AG04449 (cell line): ENCODE measurements around the gene TCIRG1.

Experiments
- CTCF ChIA-PET: fragments of 350-600 bp; formaldehyde crosslinking; extraction: SDS; loops from one replicate; lab custom pipeline; 2021; ENCODE audit warnings: antibody characterized with exemption; lab: Yijun Ruan, JAX
- POLR2A ChIA-PET: fragments of 400-600, 350-600 bp; formaldehyde crosslinking; extraction: SDS; loops from one replicate; lab custom pipeline; 2020; ENCODE audit warnings: antibody characterized with exemption, inconsistent platforms; lab: Yijun Ruan, JAX
- DNase-seq: peaks from one replicate; pipeline ENCODE4 v3.0.0-alpha.2; 2010; ENCODE audit warnings: low read depth, low spot score
- H3K4me3 ChIP-seq: 2 replicates; pipeline ENCODE4 v1.5.1; 2011; ENCODE audit warnings: low read depth, mild to moderate bottlenecking, control low read depth, low read length
- TF ChIP-seq, protein P1 (sequence below): IDR thresholded peaks from one replicate; pipeline ENCODE4 v1.5.1; 2011; ENCODE audit warnings: mild to moderate bottlenecking, moderate library complexity, low read length, control low read depth, inconsistent platforms; ENCODE audit not compliant: insufficient read depth; ENCODE audit errors: missing control alignments

The TCIRG1 gene

DNA sequence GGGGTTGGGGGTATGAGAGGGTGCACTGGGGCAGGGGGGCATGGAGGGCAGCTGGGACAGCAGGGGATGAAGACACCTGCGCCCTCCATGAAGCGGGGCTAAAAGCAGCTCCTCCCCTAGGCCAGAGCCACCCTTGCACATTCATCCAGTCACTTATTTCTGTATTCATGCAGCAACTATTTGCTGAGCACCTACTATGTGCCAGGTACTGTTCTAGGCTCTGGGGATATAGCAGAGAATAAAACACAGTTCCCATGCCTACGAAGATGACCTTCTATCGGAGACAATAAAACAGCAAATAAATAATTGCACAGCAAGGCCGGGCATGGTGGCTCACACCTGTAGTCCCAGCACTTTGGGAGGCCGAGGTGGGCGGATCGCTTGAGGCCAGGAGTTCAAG is 23.4 kb upstream of the TCIRG1 start:
- ChIA-PET CTCF (interaction anchor here (0.9 kb wide), 1 partner anchor 13 kb away, joined by 3 read pairs; no protein-coding TSS in a partner anchor), POLR2A (no interaction called here)
- DNase-seq: no peak
- no peak overlapping the region for H3K4me3 ChIP-seq
- TF ChIP-seq, protein P1, sequence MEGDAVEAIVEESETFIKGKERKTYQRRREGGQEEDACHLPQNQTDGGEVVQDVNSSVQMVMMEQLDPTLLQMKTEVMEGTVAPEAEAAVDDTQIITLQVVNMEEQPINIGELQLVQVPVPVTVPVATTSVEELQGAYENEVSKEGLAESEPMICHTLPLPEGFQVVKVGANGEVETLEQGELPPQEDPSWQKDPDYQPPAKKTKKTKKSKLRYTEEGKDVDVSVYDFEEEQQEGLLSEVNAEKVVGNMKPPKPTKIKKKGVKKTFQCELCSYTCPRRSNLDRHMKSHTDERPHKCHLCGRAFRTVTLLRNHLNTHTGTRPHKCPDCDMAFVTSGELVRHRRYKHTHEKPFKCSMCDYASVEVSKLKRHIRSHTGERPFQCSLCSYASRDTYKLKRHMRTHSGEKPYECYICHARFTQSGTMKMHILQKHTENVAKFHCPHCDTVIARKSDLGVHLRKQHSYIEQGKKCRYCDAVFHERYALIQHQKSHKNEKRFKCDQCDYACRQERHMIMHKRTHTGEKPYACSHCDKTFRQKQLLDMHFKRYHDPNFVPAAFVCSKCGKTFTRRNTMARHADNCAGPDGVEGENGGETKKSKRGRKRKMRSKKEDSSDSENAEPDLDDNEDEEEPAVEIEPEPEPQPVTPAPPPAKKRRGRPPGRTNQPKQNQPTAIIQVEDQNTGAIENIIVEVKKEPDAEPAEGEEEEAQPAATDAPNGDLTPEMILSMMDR: no peak

- no peak overlapping the region for H3K4me3 ChIP-seq
- DNase-seq: no peak
- TF ChIP-seq, protein P1: no peak
- POLR2A ChIA-PET: no interaction called here
- CTCF ChIA-PET: no interaction called here
These were observed 22.5 kb upstream of the TCIRG1 start for GRCh38 chr11:68016161-68016903.

DNA sequence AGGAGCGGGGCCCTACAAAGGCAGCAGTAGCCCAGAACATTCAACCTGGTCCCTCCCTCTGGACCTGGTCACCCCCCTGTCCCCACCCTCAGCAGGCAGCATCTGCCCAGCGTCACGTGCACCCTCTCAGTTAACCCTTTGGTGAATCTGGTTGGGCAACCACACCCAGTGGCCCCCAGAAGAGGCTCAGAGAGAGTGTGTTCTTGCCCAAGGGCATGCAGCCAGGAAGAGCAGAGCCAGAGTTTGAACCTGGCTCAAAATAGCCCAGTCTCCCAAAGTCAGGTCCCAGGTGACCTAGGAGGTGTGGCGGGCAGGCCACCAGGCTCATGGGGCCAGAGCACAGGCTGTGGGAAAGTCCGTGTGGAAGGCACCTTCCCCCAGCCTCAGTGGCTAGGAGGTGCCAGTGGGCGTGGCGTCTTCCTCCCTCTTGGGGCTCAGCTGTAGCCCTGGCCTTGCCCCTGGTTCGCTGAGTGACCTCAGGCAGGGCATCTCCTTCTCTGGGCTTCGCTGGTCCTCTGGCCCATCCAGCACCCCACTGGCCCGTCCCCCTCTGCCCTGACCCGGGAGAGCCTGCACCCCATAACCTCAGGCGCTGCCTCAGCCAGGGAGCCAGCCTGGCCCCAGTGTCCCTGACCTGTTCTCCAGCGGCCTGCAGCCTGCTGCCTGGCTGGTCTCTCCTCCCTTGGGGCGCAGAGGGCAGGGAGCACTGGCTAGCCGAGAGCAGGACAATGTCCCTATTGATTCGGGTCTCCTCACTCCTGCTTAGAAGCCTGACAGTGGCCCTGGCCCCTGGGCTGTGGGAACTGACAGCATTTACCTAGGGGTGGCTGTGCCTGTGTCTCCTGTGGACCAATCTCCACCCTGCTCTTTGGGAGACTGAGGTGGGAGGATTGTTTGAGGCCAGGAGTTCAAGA is 21.7 kb upstream of the TCIRG1 start:
- POLR2A ChIA-PET: no interaction called here
- CTCF ChIA-PET: no interaction called here
- no peak overlapping the region for H3K4me3 ChIP-seq
- DNase-seq: no peak
- TF ChIP-seq, protein P1: no peak

GRCh38 chr11:68017980-68018729 is 20.7 kb upstream of the TCIRG1 start:
- no peak for DNase-seq
- ChIA-PET POLR2A (no interaction called here), CTCF (interaction anchor here (1.3 kb wide), 1 partner anchor 9 kb away, joined by 3 read pairs; no protein-coding TSS in a partner anchor)
- TF ChIP-seq, protein P1: no peak
- H3K4me3 ChIP-seq: no peak overlapping the region

DNA sequence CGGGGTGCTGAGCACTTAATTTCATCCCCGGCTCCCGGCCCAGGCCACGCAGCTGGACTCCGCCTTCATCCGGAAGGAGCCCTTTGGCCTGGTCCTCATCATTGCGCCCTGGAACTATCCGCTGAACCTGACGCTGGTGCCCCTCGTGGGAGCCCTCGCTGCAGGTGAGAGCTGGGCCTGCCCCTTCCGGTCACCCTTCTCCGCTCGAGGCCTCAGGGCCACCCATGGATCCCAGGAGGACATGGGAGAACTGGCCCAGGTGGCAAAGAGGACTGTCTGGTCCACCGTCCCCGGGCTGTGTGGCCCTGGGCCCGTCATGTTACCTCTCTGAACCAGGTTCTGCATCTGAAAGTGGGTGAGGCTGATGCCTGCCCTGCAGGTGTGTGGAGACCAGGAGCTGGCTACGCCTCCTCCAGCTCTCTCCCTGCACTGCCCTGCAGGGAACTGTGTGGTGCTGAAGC is 20.1 kb upstream of the TCIRG1 start:
- H3K4me3 ChIP-seq: no peak overlapping the region
- ChIA-PET POLR2A (interaction anchor here (1.2 kb wide), 1 partner anchor 8 kb away, joined by 5 read pairs; the partner anchor contains the start of gene ALDH3B1), CTCF (interaction anchor here (1.3 kb wide), 1 partner anchor 8 kb away, joined by 3 read pairs; no protein-coding TSS in a partner anchor)
- TF ChIP-seq, protein P1: no peak
- no peak for DNase-seq
